Astrocyte (in vitro differentiated cells and primary cell): Measurements from ENCODE around the gene PRKG1. TPM values are rescaled to one million over a fixed set of nuclear protein-coding genes. Genes with fewer than 3 reads are reported as not detected.

ENCODE experiments used
- DNase-seq: peaks from one replicate; pipeline ENCODE4 v3.0.0-alpha.2; 2010; ENCODE audit warnings: low read depth
- FAIRE-seq: peaks from 2 replicates; lab custom pipeline; 2011; peaks lifted over from hg19 to GRCh38; lab: Jason Lieb, UNC
- H2AFZ ChIP-seq: 2 replicates; pipeline ENCODE4 v1.6.0; 2012; ENCODE audit warnings: low read depth, low read length, inconsistent platforms
- H3K27ac ChIP-seq: 2 replicates; pipeline ENCODE4 v1.5.1; 2011; ENCODE audit warnings: low read depth, low read length, inconsistent platforms
- H3K27me3 ChIP-seq: 2 replicates; pipeline ENCODE4 v1.6.0; 2011; ENCODE audit warnings: low read length, inconsistent platforms; ENCODE audit not compliant: insufficient read depth
- H3K36me3 ChIP-seq: 2 replicates; pipeline ENCODE4 v1.5.1; 2011; ENCODE audit warnings: low read length, inconsistent platforms; ENCODE audit not compliant: insufficient read depth
- H3K4me1 ChIP-seq: 2 replicates; pipeline ENCODE4 v1.5.1; 2011; ENCODE audit warnings: low read length, inconsistent platforms; ENCODE audit not compliant: insufficient read depth
- H3K4me2 ChIP-seq: 2 replicates; pipeline ENCODE4 v1.6.0; 2012; ENCODE audit warnings: low read length, inconsistent platforms
- H3K4me3 ChIP-seq: 2 replicates; pipeline ENCODE4 v1.5.1; 2011; ENCODE audit warnings: low read depth, mild to moderate bottlenecking, low read length, inconsistent platforms; ENCODE audit not compliant: insufficient read depth
- H3K79me2 ChIP-seq: 2 replicates; pipeline ENCODE4 v1.6.0; 2012; ENCODE audit warnings: mild to moderate bottlenecking, low read length, inconsistent platforms; ENCODE audit not compliant: insufficient read depth
- H3K9ac ChIP-seq: 2 replicates; pipeline ENCODE4 v1.6.0; 2012; ENCODE audit warnings: mild to moderate bottlenecking, low read length, inconsistent platforms
- H3K9me3 ChIP-seq: 2 replicates; pipeline ENCODE4 v1.5.1; 2012; ENCODE audit warnings: low read depth, mild to moderate bottlenecking, low read length, inconsistent platforms; ENCODE audit not compliant: insufficient read depth
- H4K20me1 ChIP-seq: 2 replicates; pipeline ENCODE4 v1.6.0; 2012; ENCODE audit warnings: low read length, inconsistent platforms; ENCODE audit not compliant: insufficient read depth
- H3K27ac Mint-ChIP-seq: one replicate; pipeline ENCODE4 v1.8.0; 2021; ENCODE audit warnings: mild to moderate bottlenecking, mixed read lengths; ENCODE audit not compliant: unreplicated experiment
- H3K27me3 Mint-ChIP-seq: one replicate; pipeline ENCODE4 v1.8.0; 2021; ENCODE audit warnings: low read depth, mixed read lengths; ENCODE audit not compliant: unreplicated experiment
- H3K36me3 Mint-ChIP-seq: one replicate; pipeline ENCODE4 v1.8.0; 2021; ENCODE audit warnings: low read depth, mixed read lengths; ENCODE audit not compliant: unreplicated experiment
- H3K4me1 Mint-ChIP-seq: one replicate; pipeline ENCODE4 v1.8.0; 2021; ENCODE audit warnings: low read depth, mixed read lengths; ENCODE audit not compliant: unreplicated experiment
- H3K4me3 Mint-ChIP-seq: one replicate; pipeline ENCODE4 v1.8.0; 2021; ENCODE audit warnings: mild to moderate bottlenecking, moderate library complexity, mixed read lengths; ENCODE audit not compliant: unreplicated experiment
- H3K9me3 Mint-ChIP-seq: one replicate; pipeline ENCODE4 v1.8.0; 2021; ENCODE audit warnings: mild to moderate bottlenecking, mixed read lengths; ENCODE audit not compliant: unreplicated experiment
- CTCF ChIP-seq: IDR thresholded peaks from 2 replicates; pipeline ENCODE4 v1.5.1; 2011; ENCODE audit warnings: low read depth, mild to moderate bottlenecking, inconsistent platforms, low read length, moderate library complexity; ENCODE audit not compliant: insufficient read depth
- EZH2 ChIP-seq: IDR thresholded peaks from 2 replicates; pipeline ENCODE4 v1.6.1; 2012; ENCODE audit warnings: mild to moderate bottlenecking, low read length, inconsistent platforms; ENCODE audit not compliant: insufficient read depth
- total RNA-seq: library from RNA; stranded (reverse); gene quantifications from 2 replicates; pipeline ENCODE4 v1.2.1, GENCODE V29; 2021

PRKG1 gene
- total RNA-seq, 1 donor from 2014 or later = 3.1 TPM

GRCh38 chr10:51624013-51624412, 549.7 kb downstream of the PRKG1 start:
- no peak overlapping the region for H3K4me3 Mint-ChIP-seq
- no peak for DNase-seq
- no peaks in the 10 kb centered on the region for H3K4me1 ChIP-seq

GRCh38 chr10:51629934-51630639, 555.8 kb downstream of the PRKG1 start:
- no peaks in the 10 kb centered on the region for H3K79me2 ChIP-seq
- no peaks in the 10 kb centered on the region for H3K36me3 ChIP-seq
- no peaks in the 10 kb centered on the region for H3K4me1 ChIP-seq
- no peaks in the 10 kb centered on the region for H3K36me3 Mint-ChIP-seq
- H3K4me2 ChIP-seq = no peak overlapping the region
- no peak for FAIRE-seq
- DNase-seq = no peak
- no peak overlapping the region for H3K27ac Mint-ChIP-seq
- H3K9me3 Mint-ChIP-seq = no peaks in the 10 kb centered on the region
- TF ChIP-seq CTCF (no peak), EZH2 (no peak)
- H4K20me1 ChIP-seq = no peaks in the 10 kb centered on the region
- H2AFZ ChIP-seq = no peak overlapping the region
- H3K27me3 Mint-ChIP-seq = no peaks in the 10 kb centered on the region
- no peak overlapping the region for H3K27ac ChIP-seq
- no peak overlapping the region for H3K4me3 ChIP-seq
- H3K4me1 Mint-ChIP-seq = no peaks in the 10 kb centered on the region
- no peaks in the 10 kb centered on the region for H3K9me3 ChIP-seq
- no peaks in the 10 kb centered on the region for H3K27me3 ChIP-seq
- no peak overlapping the region for H3K9ac ChIP-seq
- H3K4me3 Mint-ChIP-seq = no peak overlapping the region

More at GRCh38 chr10:51624013-51624412, 549.7 kb downstream of the PRKG1 start:
- no peak for FAIRE-seq
- Histone ChIP-seq H4K20me1 (no peaks in the 10 kb centered on the region), H3K9ac (no peak overlapping the region), H3K27me3 (peaks cover 2% of the 10 kb centered on the region), H3K36me3 (no peaks in the 10 kb centered on the region), H3K4me2 (no peak overlapping the region), H3K27ac (no peak overlapping the region), H3K9me3 (no peaks in the 10 kb centered on the region), H3K79me2 (no peaks in the 10 kb centered on the region), H3K4me3 (no peak overlapping the region), H2AFZ (no peak overlapping the region)
- Mint-ChIP-seq H3K27me3 (no peaks in the 10 kb centered on the region), H3K36me3 (no peaks in the 10 kb centered on the region), H3K9me3 (no peaks in the 10 kb centered on the region), H3K4me1 (no peaks in the 10 kb centered on the region), H3K27ac (no peak overlapping the region)
- TF ChIP-seq EZH2 (no peak), CTCF (no peak)

- FAIRE-seq (no peak), DNase-seq (no peak)
- Histone ChIP-seq H3K9me3 (no peaks in the 10 kb centered on the region), H4K20me1 (no peaks in the 10 kb centered on the region), H3K79me2 (no peaks in the 10 kb centered on the region), H3K36me3 (no peaks in the 10 kb centered on the region), H3K4me1 (no peaks in the 10 kb centered on the region), H3K9ac (no peak overlapping the region), H2AFZ (no peak overlapping the region), H3K4me2 (no peak overlapping the region), H3K27me3 (no peaks in the 10 kb centered on the region), H3K4me3 (no peak overlapping the region), H3K27ac (no peak overlapping the region)
- no peak overlapping the region for H3K27ac Mint-ChIP-seq
- no peaks in the 10 kb centered on the region for H3K4me1 Mint-ChIP-seq
- no peak overlapping the region for H3K4me3 Mint-ChIP-seq
- no peaks in the 10 kb centered on the region for H3K9me3 Mint-ChIP-seq
- H3K36me3 Mint-ChIP-seq = no peaks in the 10 kb centered on the region
- no peak for TF ChIP-seq EZH2
- TF ChIP-seq CTCF = no peak
- no peaks in the 10 kb centered on the region for H3K27me3 Mint-ChIP-seq
These were observed 556.3 kb downstream of the PRKG1 start for GRCh38 chr10:51630640-51631005.
